Mucosa of descending colon (tissue), 3 donors: ENCODE results near the gene PHRF1. TPM values are rescaled to one million over a fixed set of nuclear protein-coding genes. Genes with fewer than 3 reads are reported as not detected.

Experiments used
- ATAC-seq: fragments of 200-7000 bp; cut with Tn5 transposase; one replicate; pipeline ENCODE4 v1.9.1; 2020; ENCODE audit warnings: mild to moderate bottlenecking, moderate library complexity
- DNase-seq, 3 donors: peaks; one replicate each; pipeline ENCODE4 v3.0.0-alpha.2; 2020
- H3K36me3 ChIP-seq: fragments of 200-600 bp; one replicate; pipeline ENCODE4 v1.8.0; 2021; ENCODE audit warnings: low read depth, mild to moderate bottlenecking
- H3K4me1 ChIP-seq: fragments of 200-600 bp; one replicate; pipeline ENCODE4 v1.8.0; 2021; ENCODE audit warnings: low read depth, mild to moderate bottlenecking
- H3K4me3 ChIP-seq: fragments of 200-600 bp; one replicate; pipeline ENCODE4 v1.8.0; 2021; ENCODE audit warnings: mild to moderate bottlenecking
- H3K9me3 ChIP-seq: fragments of 200-600 bp; one replicate; pipeline ENCODE4 v1.8.0; 2021; ENCODE audit warnings: mild to moderate bottlenecking
- CTCF ChIP-seq: fragments of 200-600 bp; IDR thresholded peaks from one replicate; pipeline ENCODE4 v1.8.0; 2022; ENCODE audit warnings: antibody characterized with exemption, mild to moderate bottlenecking
- intact Hi-C, 2 donors: fragments of 100-400 bp; cut with DNase I in 1 of 2; cut with micrococcal nuclease in 1 of 2; formaldehyde crosslinking; loops; one replicate each; pipeline versions ENCODE4 v1.11.0 to v1.11.1; 2022; cut with DNase I, micrococcal nuclease
- total RNA-seq, 3 donors: library from RNA; stranded (reverse); fragmentation: NEBNext Ultra II Directional in 2 of 3; extraction: Animal tissue kit (Norgen Biotek cat#: 25700) in 2 of 3; gene quantifications; one replicate each; pipeline versions ENCODE4 v1.2.1 to v1.2.4, GENCODE V29; 2021 to 2023
- donor health status: DM: no; HTN: no; CAD: no; lungs with moderate emphysema.
- donor health status: DM: no; HTN: no; CAD: no.
- donor health status: DM: no; HTN: yes; CAD: no.

The PHRF1 gene
- total RNA-seq, 3 donors from 2014 or later = 35.0 to 40.2 (median 35.0) TPM

- TF ChIP-seq CTCF = no peak
- peaks cover 3% of the 10 kb centered on the region for H3K36me3 ChIP-seq
- peak overlapping the region; percentile 40 for H3K4me3 ChIP-seq
- intact Hi-C loops = no loop called here
- peak; percentile 0 for ATAC-seq
- peak in 1 of 3 donors; percentile 74 for DNase-seq
- no peaks in the 10 kb centered on the region for H3K9me3 ChIP-seq
- H3K4me1 ChIP-seq = peaks cover 20% of the 10 kb centered on the region
Measured at GRCh38 chr11:567629-568292, 8.5 kb upstream of the PHRF1 start.

- TF ChIP-seq CTCF = no peak
- Histone ChIP-seq H3K9me3 (no peaks in the 10 kb centered on the region), H3K4me1 (peaks cover 20% of the 10 kb centered on the region), H3K36me3 (peaks cover 3% of the 10 kb centered on the region), H3K4me3 (peak overlapping the region; percentile 40)
- peak; percentile 93 to 98 (median 96) for DNase-seq
- peak; percentile 92 for ATAC-seq
- intact Hi-C loops = no loop called here
Measured at GRCh38 chr11:568306-569157, 7.7 kb upstream of the PHRF1 start.

GRCh38 chr11:569158-569885 is 6.9 kb upstream of the PHRF1 start:
- H3K36me3 ChIP-seq = peaks cover 3% of the 10 kb centered on the region
- peaks cover 15% of the 10 kb centered on the region for H3K4me1 ChIP-seq
- no peak for TF ChIP-seq CTCF
- intact Hi-C loops = no loop called here
- H3K9me3 ChIP-seq = no peaks in the 10 kb centered on the region
- DNase-seq (peak in 2 of 3 donors; percentile 64 to 70), ATAC-seq (no peak)
- H3K4me3 ChIP-seq = peak overlapping the region; percentile 40

- peaks cover 3% of the 10 kb centered on the region for H3K36me3 ChIP-seq
- intact Hi-C loops = no loop called here
- ATAC-seq = no peak
Measured at GRCh38 chr11:571802-572185, 4.5 kb upstream of the PHRF1 start.

More at GRCh38 chr11:571802-572185, 4.5 kb upstream of the PHRF1 start:
- no peaks in the 10 kb centered on the region for H3K9me3 ChIP-seq
- no peak overlapping the region for H3K4me3 ChIP-seq
- no peak for TF ChIP-seq CTCF
- no peak for DNase-seq
- H3K4me1 ChIP-seq = peaks cover 24% of the 10 kb centered on the region
